HG02571 (cell line): Measurements from ENCODE around the gene ZC3H10.
"Not testable (repeated sequence)": the region's sequence is repeated elsewhere in the genome, so short reads cannot be mapped to it uniquely, and the experiment has no call there.

Source experiments
- ATAC-seq: cut with Tn5 transposase; IDR thresholded peaks from one replicate; pipeline ENCODE4 v1.9.1; 2021; ENCODE audit warnings: mild to moderate bottlenecking, moderate library complexity; ENCODE audit not compliant: unreplicated experiment

The ZC3H10 gene

DNA sequence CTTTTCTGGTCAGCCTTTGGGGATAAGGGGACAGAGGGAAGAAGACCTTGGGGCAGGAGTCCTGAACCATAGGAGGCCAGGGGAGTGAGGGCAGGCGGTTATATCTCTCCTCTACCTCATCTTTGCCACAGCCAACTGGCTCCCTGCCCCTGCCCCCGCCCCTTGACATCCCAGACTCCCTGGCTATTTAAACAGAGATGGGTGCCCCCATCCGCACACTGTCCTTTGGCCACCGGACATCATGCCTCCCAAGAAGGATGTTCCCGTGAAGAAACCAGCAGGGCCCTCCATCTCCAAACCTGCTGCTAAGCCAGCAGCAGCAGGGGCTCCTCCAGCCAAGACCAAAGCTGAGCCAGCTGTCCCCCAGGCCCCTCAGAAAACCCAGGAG, 35.6 kb downstream of the ZC3H10 start:
- ATAC-seq: no peak

DNA sequence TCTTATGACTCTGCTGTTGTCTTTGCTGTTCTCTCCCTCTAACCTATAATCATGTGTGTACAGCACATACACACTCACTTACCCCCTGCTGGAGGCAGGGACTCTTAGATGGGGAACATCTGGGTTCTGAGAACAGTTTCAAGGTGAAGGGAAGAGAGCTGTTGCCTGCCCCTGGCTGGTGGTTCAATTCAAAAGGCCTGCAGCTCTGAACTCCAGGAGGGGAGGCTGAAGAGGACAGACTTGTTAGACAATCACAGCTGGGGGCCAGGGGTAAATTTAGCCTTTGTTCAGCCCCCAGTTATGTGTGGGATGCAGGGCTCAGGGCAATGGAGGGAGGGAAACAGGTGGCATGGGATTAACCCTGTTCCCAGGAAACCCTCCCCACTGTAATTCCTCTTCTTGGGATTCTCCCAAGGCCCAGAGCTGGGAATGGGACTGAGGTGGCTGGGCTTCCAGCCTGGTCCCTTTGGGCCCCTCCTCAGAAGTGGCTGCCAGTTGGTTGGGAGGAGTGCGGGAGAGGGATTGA, 36.2 kb downstream of the ZC3H10 start:
- ATAC-seq: no peak

DNA sequence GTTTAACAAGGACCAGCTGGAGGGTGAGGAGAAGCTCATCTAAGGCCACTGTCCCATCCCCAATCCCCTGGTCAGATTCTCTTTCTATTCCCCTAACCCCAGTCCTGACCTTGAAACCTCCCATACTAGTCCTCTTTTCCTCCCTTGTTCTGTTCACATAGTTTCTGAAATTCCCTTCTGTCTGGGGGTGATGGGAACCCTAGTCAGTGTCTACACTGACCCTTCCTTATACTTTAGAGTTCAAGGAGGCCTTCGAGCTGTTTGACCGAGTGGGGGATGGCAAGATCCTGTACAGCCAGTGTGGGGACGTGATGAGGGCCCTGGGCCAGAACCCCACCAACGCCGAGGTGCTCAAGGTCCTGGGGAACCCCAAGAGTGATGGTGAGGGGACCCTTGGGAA, 36.8 kb downstream of the ZC3H10 start:
- ATAC-seq: no peak

DNA sequence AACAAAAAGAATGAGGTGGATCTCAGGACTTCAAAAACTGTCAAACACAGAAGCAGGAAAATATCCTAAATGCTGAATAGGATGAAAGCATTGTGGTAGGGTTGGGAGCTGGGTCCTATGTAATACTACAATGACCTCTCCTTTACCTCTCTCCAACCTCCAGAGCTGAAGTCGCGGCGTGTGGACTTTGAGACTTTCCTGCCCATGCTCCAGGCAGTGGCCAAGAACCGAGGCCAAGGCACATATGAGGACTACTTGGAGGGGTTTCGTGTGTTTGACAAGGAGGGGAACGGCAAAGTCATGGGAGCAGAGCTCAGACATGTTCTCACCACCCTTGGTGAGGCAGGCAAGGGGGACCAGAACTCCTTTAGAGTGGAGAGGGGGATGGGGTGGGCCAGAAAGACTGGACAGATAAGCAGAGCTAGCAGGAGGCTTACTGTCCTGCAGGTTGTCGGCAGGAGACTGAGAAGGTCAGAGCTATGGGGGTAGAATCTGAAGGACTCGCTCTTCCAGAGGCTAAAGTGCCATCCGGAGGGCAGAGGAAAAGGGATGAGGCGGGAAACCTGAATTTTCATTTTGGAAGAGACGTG, 37.3 kb downstream of the ZC3H10 start:
- ATAC-seq: no peak

DNA sequence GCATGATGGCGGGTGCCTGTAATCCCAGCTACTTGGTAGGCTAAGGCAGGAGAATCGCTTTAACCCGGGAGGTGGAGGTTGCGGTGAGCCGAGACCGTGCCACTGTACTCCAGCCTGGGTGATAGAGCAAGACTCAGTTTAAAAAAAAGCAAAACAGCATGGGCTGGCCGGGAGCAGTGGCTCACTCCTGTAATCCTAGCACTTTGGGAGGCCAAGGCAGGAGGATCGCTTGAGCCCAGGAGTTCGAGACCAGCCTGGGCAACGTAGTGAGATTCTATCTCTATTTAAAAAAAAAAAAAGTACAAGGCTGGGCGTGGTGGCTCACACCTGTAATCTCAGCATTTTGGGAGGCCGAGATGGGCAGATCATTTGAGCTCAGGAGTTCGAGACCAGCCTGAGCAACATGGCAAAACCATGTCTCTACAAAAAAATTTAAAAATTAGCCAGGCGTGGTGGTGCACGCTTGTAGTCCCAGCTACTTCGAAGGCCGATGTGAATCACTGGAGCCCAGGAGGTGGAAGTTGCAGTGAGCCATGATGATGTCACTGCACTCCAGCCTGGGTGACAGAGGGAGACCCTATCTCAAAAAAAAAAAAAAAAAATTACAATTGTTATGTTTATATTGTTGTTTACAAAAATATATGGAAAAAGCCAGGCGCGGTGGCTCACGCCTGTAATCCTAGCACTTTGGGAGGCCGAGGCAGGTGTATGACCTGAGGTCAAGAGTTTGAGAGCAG, 38.6 kb downstream of the ZC3H10 start:
- ATAC-seq: not testable (repeated sequence)

DNA sequence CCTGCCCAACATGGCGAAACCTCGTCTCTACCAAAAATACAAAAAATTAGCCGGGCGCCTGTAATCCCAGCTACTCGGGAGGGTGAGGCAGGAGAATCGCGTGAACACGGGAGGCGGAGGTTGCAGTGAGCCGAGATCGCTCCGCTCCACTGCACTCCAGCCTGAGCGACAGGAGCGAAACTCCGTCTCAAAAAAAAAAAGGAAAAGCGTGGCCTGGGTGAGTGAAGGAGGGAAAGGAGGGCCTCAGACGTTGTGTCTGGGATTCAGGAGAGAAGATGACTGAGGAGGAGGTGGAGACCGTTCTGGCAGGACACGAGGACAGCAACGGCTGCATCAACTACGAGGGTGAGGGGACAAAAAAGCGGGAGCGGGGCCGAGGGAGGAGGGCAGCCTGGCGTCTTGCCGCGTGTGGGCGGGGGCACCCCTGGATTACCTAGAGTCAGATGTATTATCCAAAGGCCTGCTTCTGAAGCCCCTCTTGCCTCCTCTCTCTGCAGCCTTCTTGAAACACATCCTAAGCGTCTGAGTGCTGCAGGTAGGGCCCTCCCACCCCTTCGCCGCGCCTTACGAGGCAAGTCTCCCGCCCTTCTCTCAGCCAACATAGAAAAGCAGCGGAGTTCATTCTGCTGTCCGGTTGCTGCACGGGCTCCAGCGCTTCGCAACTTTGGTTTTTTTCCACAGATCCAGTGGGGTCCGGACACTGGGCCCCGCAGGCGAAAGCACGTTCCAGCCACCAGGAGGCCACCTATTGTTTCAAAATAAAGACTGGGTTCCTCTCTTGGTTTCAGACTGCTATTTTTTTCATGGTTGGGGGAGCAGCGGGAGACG, 39.3 kb downstream of the ZC3H10 start:
- ATAC-seq: peak; percentile 15

DNA sequence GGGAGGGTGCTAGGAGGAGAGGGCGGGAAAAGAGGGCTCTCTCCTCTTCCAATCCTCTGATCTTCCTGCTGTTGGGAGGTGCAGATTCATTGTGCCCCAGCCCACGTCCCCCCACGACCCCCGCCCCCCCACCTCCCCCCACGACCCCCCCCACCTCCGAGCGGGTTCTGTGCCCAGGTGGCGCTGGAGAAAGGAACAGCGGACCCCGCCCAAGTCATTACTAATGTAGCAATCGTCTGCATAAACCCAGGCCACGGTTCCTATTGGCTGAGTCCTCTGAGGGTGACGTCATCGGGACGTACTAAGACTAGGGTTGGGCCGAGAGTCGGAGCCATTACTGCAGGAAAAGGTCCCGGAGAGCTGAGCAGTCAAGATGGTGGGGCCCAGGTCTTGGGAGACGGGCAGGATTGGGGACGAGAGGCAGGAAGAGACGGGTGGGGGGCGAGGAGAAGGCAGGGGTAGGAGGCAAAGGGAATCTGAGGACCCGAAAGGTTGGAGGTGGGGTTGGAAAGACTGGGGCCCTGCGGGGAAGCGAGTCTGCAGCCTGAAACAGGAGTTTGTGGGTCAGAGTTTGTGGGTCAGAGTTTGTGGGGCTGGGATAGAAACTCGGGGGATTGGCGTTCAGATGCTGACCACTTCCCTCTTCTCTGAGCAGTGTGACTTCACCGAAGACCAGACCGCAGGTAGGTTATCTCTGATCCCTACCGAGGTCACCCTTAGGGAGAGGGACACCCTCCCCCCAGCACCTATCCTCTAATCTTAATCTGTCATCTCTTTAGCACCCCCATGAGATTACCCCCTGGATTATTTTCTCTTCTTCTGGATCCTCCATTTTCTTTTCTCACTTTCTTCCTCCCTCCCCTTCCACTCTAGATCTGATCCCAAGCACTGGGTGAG, 40.2 kb downstream of the ZC3H10 start, which contains the start of gene MYL6:
TSS of gene MYL6 (plus strand) at position 331 of the 897 bp plus-strand sequence. CDS start at position 374, 43 bp downstream.
- peak; percentile 87 for ATAC-seq

DNA sequence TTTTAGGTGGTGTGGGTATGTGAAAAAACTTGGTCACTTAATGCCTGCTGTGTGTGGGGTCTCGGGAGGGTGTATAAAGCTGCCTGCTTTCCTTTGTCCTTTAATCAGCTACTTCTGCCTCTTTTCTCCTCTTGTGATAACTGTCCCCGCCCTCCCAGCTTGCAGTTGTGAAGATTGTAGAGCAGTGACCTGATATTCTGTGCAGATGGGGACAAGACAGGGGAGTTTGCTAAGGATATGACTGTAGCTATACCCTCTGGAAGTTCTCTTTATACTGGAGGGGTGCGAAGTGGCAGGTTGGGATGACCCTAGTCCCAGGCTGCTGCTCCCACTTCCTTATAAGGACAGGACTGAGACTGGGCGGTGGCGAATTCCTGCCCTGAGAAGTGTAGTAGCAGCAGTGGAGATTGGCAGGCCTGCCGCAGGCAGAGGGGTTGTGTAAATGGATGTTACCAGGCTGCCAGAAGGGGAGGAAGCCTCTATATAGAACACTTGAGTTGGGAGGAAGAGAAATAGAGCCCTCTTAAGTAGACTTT, 40.9 kb downstream of the ZC3H10 start:
- no peak for ATAC-seq

DNA sequence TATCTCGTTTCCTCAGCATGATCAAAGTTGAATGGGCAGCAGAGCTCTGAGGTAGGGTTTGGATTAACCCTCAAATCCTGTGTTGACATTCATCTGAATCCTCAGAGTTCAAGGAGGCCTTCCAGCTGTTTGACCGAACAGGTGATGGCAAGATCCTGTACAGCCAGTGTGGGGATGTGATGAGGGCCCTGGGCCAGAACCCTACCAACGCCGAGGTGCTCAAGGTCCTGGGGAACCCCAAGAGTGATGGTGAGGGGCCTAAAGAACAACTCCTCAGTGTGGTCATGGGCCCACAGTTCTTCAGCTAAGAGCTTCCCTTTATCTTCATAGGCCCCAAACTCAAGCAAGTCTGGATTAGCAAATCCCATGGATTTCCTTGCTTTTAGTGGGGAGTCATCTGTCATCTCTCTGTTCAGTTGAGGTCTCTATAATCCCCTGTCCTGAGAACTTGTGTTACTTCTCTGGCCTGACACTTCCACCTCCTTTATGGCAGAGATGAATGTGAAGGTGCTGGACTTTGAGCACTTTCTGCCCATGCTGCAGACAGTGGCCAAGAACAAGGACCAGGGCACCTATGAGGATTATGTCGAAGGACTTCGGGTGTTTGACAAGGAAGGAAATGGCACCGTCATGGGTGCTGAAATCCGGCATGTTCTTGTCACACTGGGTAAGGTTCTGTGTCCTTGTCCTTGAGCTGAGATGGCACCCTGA, 41.6 kb downstream of the ZC3H10 start:
- ATAC-seq: no peak

DNA sequence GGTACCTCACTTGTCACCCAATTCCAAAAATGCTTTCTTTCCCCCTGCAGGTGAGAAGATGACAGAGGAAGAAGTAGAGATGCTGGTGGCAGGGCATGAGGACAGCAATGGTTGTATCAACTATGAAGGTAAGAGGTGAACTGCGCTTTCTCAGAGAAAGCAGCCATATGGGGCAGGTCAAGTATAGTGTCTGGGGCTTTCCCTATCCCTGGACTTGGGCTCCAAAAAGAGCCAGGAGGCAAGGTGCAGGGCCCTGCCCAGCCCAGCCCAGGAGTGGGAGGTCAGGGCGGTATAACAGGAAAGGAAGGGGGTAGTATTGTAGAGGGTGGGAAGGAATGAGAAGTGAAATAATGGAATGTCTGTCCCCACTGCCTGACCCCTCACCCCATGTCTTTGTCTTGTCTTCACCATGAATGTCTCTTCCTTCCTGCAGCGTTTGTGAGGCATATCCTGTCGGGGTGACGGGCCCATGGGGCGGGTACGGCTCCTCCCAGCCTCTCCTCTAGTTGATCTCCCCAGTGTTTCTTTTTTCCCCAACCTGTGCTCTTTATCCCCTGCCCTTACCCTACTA, 42.2 kb downstream of the ZC3H10 start:
- no peak for ATAC-seq

DNA sequence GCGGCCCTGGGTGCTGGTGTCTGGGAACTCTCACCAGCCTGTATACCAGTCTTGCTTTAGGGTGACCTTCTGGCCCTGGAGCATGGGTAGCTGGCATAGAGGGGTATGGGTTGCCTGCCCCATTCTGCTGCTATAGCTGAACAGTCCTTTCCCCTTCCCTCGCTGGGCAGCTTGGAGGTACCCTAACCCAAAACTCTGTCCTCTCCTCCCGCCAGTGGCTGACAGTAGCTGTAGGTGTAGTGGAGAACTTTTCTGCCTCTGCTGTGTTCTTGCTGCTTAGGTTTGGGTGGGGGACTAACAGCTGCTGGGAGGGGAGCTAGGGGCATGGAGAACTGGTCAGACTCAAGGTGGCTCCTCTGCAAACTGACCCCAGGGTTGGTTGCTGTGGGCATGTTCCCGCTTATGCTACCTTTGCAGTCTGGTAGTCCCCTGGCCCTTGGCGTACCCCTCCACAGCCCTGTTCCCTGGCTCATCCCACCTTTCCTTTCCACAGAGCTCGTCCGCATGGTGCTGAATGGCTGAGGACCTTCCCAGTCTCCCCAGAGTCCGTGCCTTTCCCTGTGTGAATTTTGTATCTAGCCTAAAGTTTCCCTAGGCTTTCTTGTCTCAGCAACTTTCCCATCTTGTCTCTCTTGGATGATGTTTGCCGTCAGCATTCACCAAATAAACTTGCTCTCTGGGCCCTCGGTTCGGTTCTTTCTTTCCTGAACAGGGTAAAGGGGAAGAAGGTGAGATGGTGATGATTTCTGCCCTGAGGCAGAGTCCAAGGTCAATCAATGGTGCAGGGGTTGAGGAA, 43.0 kb downstream of the ZC3H10 start:
- no peak for ATAC-seq

DNA sequence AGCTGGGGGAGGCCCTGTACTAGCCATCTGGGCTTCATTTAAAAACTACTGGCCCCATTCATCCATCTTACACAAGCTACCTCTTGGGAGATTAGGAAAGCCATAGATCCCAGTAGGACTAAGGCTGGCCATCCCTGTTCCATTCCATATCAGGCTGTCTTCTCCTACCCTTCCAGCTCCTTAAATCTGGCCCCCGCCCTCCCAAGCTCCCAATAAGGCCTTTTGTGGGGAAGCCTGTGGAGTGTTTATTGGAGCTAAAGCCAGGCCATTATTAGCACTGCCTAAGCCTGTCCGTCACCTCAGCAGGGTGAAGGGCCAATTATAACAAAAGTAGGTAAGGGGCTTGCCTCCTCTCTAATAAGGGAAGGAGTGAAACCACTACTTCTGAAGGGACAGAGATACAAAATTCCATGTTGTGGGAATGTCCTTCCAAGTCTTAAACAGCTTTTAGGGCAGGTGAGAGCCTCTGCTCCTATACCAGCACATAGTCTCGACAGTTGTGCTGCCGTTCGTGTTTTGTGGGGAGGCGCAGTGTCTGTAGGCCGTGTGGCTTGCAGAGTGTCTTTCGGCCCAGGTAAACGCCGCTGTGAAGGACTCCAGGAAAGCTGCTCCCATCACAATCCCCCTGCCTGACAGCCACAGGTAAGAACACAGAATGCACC, 43.8 kb downstream of the ZC3H10 start:
- ATAC-seq: no peak

DNA sequence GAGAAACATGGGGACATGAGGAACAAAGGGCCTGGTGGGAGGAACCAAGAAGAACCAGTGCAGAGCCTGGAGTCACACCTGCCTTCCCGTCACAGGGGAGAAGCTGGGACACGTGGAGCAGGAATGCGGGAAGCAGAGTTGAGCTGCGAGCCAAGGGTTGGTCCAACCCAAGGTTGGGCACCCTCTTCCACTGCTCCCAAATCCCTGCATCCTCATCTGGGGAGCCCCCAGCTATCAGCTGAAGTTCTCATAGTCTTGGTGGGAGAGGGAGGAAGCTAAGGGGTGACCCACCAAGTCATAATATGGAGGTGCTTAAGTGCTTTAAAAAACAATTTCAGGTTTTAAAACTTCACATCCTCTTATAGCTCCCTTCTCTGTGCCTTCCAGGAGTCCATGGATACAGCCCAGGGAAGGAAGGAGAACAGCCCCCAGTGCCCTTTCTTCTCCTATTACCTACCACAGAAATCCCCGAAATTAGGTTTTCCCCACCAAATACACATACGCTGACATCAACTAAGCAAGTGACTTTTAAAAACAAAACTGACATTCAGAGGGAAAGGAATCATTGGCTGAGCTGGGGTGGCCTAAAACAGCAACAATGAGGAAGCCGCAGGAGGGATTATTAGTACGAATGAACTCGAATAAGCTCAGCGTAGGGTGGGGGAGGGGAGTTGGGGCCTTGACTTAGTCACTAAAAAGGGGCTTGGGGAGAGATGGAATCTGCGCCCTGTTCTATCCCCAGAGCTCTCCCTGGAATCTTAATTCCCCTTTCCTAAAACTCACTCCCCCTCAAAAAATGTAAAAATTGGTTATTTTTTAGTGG, 44.6 kb downstream of the ZC3H10 start:
- ATAC-seq: no peak

DNA sequence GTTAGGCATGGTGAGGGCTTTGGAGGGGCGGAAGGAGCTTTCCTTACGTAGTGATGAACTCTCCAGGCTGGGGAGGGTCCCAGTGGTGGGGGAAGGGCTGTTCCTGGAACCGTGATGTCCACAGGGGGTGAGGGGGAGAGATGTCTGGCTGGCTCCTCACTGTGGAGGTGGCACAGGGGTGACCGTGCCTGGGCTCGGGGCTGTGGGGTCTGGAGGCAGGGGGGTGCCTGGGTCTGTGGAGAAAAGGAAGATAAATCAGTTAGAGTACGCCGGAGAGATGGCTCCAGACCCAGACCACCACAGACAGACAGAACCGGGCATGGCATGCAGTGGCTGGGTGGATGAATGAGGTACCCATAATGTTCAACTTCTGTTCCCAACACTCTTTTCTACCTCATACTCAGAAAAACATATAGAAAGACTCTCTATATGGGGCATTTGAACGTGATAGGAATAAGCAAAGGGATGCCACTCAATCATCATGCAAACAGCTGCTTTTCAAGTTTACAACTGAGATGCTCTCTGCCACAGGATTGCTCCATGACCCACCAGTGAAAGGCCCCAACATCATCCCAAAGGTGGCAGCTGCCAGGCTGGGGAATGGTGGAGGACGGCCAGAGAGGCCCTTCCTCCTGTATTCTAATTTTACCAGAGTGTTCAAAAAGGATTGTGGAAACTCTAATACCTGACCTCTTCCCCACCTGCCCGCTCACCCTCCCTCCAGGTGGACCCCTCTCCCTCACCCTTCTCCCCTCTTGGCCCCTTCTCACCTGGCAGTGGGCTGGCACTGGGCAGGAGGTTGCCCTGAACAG, 45.7 kb downstream of the ZC3H10 start:
- no peak for ATAC-seq

DNA sequence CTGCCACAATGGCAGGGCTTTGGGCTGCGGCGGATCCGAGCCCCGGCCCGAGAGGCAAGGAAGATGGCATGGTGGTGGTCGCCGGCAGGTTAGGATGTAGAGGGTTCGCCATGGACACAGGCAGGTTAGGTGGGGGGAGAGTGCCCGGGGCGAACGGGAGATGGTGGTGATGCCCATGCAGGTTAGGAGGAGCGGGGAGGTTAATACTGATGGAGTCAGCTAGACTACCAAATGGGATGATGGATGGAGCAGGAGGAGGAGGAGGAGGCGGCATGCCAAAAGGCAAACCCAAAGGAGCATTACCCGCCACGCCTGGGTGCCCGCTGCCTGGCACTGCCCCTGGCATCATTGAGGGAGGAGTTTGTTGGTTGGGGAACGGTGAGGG, 46.3 kb downstream of the ZC3H10 start:
- ATAC-seq: no peak

DNA sequence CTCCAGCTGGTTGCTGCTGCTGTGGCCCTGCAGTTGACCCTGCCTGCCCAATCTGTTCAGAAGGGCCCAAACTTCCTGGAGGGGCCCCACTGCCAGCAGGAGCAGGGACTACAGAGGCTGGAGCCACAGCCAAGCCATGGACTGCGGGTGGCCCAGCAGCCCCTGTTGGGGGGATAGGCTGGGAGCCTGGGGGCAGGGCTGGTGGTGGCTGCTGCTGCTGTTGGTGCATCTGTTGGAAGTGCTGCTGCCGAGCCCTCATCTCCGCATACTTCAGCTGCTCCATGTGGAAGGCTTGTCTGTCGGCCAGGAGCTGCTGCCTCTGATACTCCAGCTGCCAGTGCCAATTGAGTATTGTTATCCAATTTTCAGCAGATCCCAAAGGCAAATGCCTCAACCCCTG, 47.3 kb downstream of the ZC3H10 start:
- no peak for ATAC-seq
